ENCODE measurements around the gene ELMOD1.

- TF ChIP-seq CTCF (IDR thresholded peaks at IDR 0.05; ENCODE audit: poor library complexity) (no peak), EZH2phosphoT487 (IDR thresholded peaks at IDR 0.05; ENCODE audit: low read depth, severe bottlenecking, unreplicated experiment) (no peak), EZH2 (IDR thresholded peaks at IDR 0.05; ENCODE audit: borderline replicate concordance) (peak; percentile 5)
Measured at GRCh38 chr11:107592813-107593212, 1.9 kb downstream of the ELMOD1 start.
